LNCaP clone FGC (cell line): ENCODE results near the gene CEP43.
A peak's percentile ranks its signal among the peaks of the same experiment; 100 is the strongest.

Experiments used
- DNase-seq: peaks from one replicate; pipeline ENCODE4 v3.0.0-alpha.2; 2011; ENCODE audit warnings: low read depth
- H3K4me3 ChIP-seq: 2 replicates; pipeline ENCODE4 v1.5.1; 2011; ENCODE audit warnings: mild to moderate bottlenecking, low read depth, low read length, control low read depth
- TF ChIP-seq, protein P1 (sequence below): IDR thresholded peaks from 2 replicates; pipeline ENCODE4 v1.5.1; 2012; ENCODE audit warnings: mild to moderate bottlenecking; ENCODE audit not compliant: control insufficient read depth, insufficient read depth; ENCODE audit errors: extremely low read depth

Gene CEP43

DNA sequence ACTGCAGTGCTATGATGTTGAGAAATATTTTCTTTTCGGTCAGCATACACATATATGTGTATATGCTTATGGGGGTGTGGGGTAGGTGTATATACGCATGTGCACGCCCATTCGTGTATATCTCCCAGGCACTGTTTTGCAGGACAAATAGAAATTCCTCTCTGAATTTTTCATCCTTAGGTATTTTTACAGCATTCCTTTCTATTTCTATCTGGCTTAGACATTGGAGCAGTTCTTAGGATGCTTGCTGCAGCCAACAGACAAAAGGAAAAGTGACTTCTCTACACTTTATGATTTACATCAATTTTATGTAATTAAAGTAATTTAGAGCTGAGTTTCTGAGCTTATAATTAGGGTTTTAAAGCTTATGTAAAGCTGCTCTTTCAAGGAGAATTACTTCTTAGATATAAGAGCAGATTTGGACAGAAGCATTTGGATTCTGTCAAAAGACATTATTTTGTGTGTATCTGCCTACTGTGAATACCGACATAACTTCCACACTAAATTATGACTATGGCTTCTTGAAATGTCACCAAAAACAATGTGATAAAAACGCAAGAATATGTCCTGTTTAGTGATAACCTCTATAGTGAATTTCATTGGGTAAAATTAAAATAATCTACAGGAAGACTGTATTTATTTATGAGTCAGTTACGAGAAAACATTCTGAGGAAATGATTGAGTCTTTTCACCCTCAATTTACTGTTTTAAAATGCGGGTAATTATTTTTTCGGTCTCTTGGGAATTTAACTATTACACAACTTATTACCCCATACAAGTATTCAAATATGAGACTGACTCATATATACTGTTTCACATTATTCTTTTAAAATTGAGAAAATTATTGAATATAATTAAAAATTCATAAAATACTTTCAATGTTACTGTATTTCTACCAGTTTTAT lies 21.3 kb upstream of the CEP43 start:
- TF ChIP-seq, protein P1, sequence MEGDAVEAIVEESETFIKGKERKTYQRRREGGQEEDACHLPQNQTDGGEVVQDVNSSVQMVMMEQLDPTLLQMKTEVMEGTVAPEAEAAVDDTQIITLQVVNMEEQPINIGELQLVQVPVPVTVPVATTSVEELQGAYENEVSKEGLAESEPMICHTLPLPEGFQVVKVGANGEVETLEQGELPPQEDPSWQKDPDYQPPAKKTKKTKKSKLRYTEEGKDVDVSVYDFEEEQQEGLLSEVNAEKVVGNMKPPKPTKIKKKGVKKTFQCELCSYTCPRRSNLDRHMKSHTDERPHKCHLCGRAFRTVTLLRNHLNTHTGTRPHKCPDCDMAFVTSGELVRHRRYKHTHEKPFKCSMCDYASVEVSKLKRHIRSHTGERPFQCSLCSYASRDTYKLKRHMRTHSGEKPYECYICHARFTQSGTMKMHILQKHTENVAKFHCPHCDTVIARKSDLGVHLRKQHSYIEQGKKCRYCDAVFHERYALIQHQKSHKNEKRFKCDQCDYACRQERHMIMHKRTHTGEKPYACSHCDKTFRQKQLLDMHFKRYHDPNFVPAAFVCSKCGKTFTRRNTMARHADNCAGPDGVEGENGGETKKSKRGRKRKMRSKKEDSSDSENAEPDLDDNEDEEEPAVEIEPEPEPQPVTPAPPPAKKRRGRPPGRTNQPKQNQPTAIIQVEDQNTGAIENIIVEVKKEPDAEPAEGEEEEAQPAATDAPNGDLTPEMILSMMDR, result no peak
- H3K4me3 ChIP-seq, result no peak overlapping the region
- DNase-seq, result no peak

DNA sequence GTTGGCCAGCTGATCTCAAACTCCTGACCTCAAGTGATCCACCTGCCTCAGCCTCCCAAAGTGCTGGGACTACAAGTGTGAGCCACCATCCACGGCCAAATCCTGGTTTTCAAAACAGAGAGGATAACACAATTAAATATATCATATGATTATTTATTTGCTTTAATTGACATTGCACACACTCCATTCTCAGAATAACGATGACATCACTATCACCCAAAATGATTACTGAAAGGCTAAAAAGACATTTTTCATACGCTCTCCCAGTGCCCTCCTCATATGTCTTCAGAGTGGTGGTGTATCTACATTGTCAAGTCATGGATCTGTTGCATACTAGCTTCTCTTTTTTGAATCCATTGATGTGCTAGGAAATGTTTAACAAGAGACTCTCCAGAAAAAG lies 18.5 kb upstream of the CEP43 start:
- TF ChIP-seq, protein P1, result no peak
- no peak for DNase-seq

DNA sequence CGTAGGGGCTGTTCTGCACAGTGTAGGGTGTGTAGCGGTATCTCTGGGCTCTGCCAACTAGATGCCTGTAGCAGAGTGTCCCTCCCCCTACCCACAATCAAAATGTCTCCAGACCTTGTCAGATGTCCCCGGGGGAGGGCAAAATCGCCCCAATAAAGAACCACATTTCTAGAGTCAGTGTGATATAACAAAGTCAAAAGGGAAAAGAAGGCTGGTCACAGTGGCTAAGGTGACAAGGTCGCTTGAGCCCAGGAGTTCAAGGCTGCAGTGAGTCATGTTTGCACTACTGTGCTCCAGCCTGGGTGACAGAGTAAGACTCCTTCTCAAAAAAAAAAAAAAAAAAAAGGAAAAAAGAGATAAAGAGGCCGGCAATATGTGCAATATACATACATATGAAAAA lies 11.7 kb upstream of the CEP43 start:
- TF ChIP-seq, protein P1, result no peak
- DNase-seq, result no peak

More for the DNA sequence above, 18.5 kb upstream of the CEP43 start:
- H3K4me3 ChIP-seq, result no peak overlapping the region

DNA sequence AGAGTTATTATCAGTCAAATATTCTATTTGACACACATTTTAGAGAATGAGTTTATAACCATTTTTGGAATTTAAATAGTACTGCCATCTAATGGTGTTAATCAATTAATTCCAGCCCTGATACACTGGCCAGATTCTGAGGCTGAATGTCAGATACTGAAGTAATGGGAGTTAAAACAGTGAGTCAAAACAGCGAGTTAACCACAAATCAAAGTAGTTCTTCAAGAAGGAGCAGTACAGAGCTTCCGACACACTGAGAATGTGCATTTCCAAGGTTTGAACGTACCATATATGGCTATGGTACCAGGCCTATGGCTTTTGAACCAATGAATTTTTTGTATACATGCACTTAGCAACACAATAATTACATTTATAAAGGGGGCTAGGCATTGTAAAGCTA lies 11.3 kb upstream of the CEP43 start:
- no peak overlapping the region for H3K4me3 ChIP-seq
- no peak for DNase-seq
- TF ChIP-seq, protein P1, result no peak

More for the DNA sequence above, 11.7 kb upstream of the CEP43 start:
- no peak overlapping the region for H3K4me3 ChIP-seq

DNA sequence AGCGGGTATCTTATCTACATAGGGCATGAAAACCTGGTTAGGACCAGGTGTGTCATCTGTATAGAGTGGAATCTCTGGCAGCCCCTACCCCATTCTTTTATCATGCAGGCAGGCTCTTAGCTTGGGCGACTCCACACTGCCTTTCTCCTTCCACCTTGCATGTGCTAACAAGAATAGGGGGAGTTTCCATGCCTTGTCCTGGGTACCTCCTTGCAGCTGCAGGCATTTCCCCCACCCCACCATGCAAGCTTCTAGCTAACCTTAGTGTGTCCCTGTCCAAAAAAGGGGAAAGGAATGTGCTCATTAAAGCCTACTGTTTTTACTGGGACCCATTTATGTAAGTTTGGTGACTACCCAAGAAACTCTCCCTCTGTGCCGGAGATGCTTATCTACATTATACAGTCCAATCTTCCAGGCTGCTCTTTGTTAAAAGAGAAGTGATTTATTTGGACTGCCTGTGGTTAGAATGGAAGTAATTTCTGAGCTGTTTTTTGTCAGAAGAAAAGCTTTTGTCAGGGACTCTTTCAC lies 10.5 kb upstream of the CEP43 start:
- DNase-seq, result peak; percentile 23
- H3K4me3 ChIP-seq, result no peak overlapping the region
- TF ChIP-seq, protein P1, result no peak

DNA sequence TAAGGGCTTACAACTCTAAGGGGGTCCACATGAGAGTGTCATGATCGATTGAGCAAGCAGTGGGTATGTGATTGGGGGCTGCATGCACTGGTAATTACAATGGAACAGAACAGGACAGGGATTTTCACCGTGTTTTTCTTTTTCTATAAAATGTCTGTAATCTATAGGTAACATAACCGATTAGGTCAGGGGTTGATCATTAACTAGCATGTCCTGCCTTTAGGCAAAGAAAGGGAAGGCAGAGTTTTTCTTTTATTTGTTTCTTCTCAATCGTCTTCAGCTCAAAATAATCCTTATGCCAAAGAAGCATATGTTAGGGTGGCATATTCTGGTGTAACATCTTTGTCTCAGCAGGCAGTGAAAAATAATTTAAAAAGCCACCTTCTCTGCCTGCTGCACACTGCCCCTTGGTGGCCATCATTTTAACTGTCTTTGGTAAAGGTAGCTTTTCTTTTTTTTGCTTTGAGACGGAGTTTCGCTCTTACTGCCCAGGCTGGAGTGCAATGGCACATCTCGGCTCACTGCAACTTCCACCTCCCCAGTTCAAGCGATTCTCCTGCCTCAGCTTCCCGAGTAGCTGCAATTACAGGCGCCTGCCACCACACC lies 9.7 kb upstream of the CEP43 start:
- peak; percentile 32 for DNase-seq

More for the DNA sequence above, 9.7 kb upstream of the CEP43 start:
- TF ChIP-seq, protein P1, result peak; percentile 78
- H3K4me3 ChIP-seq, result no peak overlapping the region; the same call in 1 of the 2 replicates
